CD4-positive, alpha-beta T cell treated with Interleukin-17A for 1 hour (primary cell): ENCODE data around the gene ZNFX1.

ENCODE experiments used
- DNase-seq: peaks from one replicate; pipeline ENCODE4 v3.0.0-alpha.2; 2020

ZNFX1 gene

GRCh38 chr20:49291200-49291599 lies 13.3 kb upstream of the ZNFX1 start:
- no peak for DNase-seq

GRCh38 chr20:49290608-49291191 lies 12.8 kb upstream of the ZNFX1 start:
- DNase-seq: no peak

GRCh38 chr20:49288784-49289696 lies 11.2 kb upstream of the ZNFX1 start:
- DNase-seq: no peak

- DNase-seq: no peak
Measured at GRCh38 chr20:49288250-49288751, 10.4 kb upstream of the ZNFX1 start.

- DNase-seq: no peak
Measured at GRCh38 chr20:49287555-49288249, 9.8 kb upstream of the ZNFX1 start.

- DNase-seq: no peak
Measured at GRCh38 chr20:49286689-49287551, 9.1 kb upstream of the ZNFX1 start.

GRCh38 chr20:49285813-49286494 lies 8.1 kb upstream of the ZNFX1 start:
- DNase-seq: no peak

- no peak for DNase-seq
Measured at GRCh38 chr20:49285233-49285668, 7.4 kb upstream of the ZNFX1 start.

GRCh38 chr20:49284818-49285217 lies 7.0 kb upstream of the ZNFX1 start:
- DNase-seq: no peak

- no peak for DNase-seq
Measured at GRCh38 chr20:49283703-49284625, 6.1 kb upstream of the ZNFX1 start.

- DNase-seq: peak; percentile 50
Measured at GRCh38 chr20:49283176-49283702, 5.4 kb upstream of the ZNFX1 start.

- DNase-seq: no peak
Measured at GRCh38 chr20:49282584-49283171, 4.8 kb upstream of the ZNFX1 start.

- DNase-seq: no peak
Measured at GRCh38 chr20:49281913-49282467, 4.1 kb upstream of the ZNFX1 start.

- DNase-seq: peak; percentile 37
Measured at GRCh38 chr20:49281059-49281912, 3.4 kb upstream of the ZNFX1 start.

- no peak for DNase-seq
Measured at GRCh38 chr20:49280463-49281058, 2.7 kb upstream of the ZNFX1 start.

- no peak for DNase-seq
Measured at GRCh38 chr20:49279677-49280462, 2.0 kb upstream of the ZNFX1 start.
